ENCODE data around the gene PFAS. TPM values are rescaled to one million over a fixed set of nuclear protein-coding genes. Genes with fewer than 3 reads are reported as not detected.

PFAS gene
- total and polyA plus RNA-seq, 2 of the 8 experiments (the other 6 are each of a cell fraction or from before 2014, with no cell fraction given): 88.4 to 248 TPM

DNA sequence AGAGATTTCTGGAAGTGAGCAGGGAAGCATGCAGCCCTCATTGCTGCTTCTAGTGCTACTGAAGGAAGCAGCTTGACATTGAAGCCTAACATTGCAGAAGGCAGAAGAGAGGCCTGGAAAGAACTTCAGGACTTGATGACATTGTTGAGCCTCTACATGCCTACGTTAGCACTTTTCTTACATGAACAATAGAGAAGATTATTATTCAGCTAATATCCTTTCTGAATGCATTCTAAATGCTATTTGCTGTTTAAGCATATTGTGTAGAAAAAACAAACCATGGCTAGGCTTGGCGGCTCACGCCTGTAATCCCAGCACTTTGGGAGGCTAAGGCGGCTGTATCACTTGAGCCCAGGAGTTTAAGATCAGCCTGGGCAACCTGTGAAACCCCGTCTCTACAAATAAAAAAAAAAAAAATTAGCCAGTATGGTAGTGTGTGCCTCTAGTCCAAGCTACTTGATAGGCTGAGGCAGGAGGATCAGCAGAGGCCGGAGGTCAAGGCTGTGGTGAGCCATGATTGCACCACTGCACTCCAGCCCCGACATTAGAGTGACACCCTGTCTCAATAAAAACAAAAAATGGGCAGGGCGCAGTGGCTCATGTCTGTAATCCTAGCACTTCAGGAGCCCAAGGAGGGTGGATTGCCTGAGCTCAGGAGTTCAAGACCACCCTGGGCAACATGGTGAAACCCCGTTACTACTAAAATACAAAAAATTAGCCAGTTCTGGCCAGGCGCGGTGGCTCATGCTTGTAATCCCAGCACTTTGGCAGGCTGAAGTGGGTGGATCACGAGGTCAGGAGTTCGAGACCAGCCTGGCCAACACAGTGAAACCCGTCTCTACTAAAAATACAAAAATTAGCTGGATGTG is 36.5 kb upstream of the PFAS start (continued):
- TF ChIP-seq GTF2F1 (IDR thresholded peaks at IDR 0.05; ENCODE audit: borderline replicate concordance, low read depth, low read length) (no peak), ZNF274 (IDR thresholded peaks at IDR 0.05; ENCODE audit: borderline replicate concordance, extremely low read depth, low read length) (no peak), FOSL1 (IDR thresholded peaks at IDR 0.05; ENCODE audit: insufficient read depth, low read depth, low read length) (no peak), TEAD4 (IDR thresholded peaks at IDR 0.05; ENCODE audit: low read depth, low read length) (no peak)
